Kidney epithelial cell (primary cell): ENCODE measurements around the gene PTPRE. TPM values are rescaled to one million over a fixed set of nuclear protein-coding genes. Genes with fewer than 3 reads are reported as not detected.

Experiments
- DNase-seq: peaks from one replicate; pipeline ENCODE4 v3.0.0-alpha.2; 2010; ENCODE audit warnings: low read depth
- H3K27me3 ChIP-seq: 2 replicates; pipeline ENCODE4 v1.6.0; 2011; ENCODE audit warnings: low read length; ENCODE audit not compliant: control insufficient read depth, insufficient read depth
- H3K36me3 ChIP-seq: 2 replicates; pipeline ENCODE4 v1.5.1; 2011; ENCODE audit warnings: low read length; ENCODE audit not compliant: control insufficient read depth, insufficient read depth
- H3K4me3 ChIP-seq: 2 replicates; pipeline ENCODE4 v1.5.1; 2011; ENCODE audit warnings: low read depth, mild to moderate bottlenecking, control low read depth, low read length
- CTCF ChIP-seq: IDR thresholded peaks from 2 replicates; pipeline ENCODE4 v1.5.1; 2011; ENCODE audit warnings: mild to moderate bottlenecking, moderate library complexity, low read length, control low read depth, inconsistent platforms; ENCODE audit not compliant: insufficient read depth, poor library complexity, severe bottlenecking
- total RNA-seq: library from RNA; depleted of rRNA; stranded (reverse); fragments of >200 nt; gene quantifications from 2 replicates; pipeline ENCODE4 v1.2.3, GENCODE V29; 2015

PTPRE gene
- total RNA-seq, 1 donor from 2014 or later, result 10.3 TPM

GRCh38 chr10:128116851-128117615 lies 210.1 kb downstream of the PTPRE start:
- DNase-seq, result no peak
- Histone ChIP-seq H3K36me3 (no peaks in the 10 kb centered on the region), H3K27me3 (no peaks in the 10 kb centered on the region), H3K4me3 (no peak overlapping the region)
- peak; percentile 23 for TF ChIP-seq CTCF

- H3K36me3 ChIP-seq, result no peaks in the 10 kb centered on the region
- no peak for DNase-seq
- H3K27me3 ChIP-seq, result no peaks in the 10 kb centered on the region
- TF ChIP-seq CTCF, result no peak
- no peak overlapping the region for H3K4me3 ChIP-seq
Measured at GRCh38 chr10:128121750-128122412, 215.0 kb downstream of the PTPRE start.

- H3K4me3 ChIP-seq, result no peak overlapping the region
- H3K36me3 ChIP-seq, result no peaks in the 10 kb centered on the region
- no peak for DNase-seq
- no peak for TF ChIP-seq CTCF
- no peaks in the 10 kb centered on the region for H3K27me3 ChIP-seq
Measured at GRCh38 chr10:128122931-128123330, 216.0 kb downstream of the PTPRE start.

- Histone ChIP-seq H3K4me3 (no peak overlapping the region), H3K27me3 (no peaks in the 10 kb centered on the region), H3K36me3 (no peaks in the 10 kb centered on the region)
- TF ChIP-seq CTCF, result no peak
- no peak for DNase-seq
Measured at GRCh38 chr10:128123846-128124245, 216.9 kb downstream of the PTPRE start.

GRCh38 chr10:128124813-128125403 lies 218.0 kb downstream of the PTPRE start:
- peak overlapping the region; percentile 91 for H3K4me3 ChIP-seq
- DNase-seq, result no peak
- no peaks in the 10 kb centered on the region for H3K36me3 ChIP-seq
- no peaks in the 10 kb centered on the region for H3K27me3 ChIP-seq
- TF ChIP-seq CTCF, result no peak
